ENCODE data around the gene HIPK4.

Gene HIPK4

DNA sequence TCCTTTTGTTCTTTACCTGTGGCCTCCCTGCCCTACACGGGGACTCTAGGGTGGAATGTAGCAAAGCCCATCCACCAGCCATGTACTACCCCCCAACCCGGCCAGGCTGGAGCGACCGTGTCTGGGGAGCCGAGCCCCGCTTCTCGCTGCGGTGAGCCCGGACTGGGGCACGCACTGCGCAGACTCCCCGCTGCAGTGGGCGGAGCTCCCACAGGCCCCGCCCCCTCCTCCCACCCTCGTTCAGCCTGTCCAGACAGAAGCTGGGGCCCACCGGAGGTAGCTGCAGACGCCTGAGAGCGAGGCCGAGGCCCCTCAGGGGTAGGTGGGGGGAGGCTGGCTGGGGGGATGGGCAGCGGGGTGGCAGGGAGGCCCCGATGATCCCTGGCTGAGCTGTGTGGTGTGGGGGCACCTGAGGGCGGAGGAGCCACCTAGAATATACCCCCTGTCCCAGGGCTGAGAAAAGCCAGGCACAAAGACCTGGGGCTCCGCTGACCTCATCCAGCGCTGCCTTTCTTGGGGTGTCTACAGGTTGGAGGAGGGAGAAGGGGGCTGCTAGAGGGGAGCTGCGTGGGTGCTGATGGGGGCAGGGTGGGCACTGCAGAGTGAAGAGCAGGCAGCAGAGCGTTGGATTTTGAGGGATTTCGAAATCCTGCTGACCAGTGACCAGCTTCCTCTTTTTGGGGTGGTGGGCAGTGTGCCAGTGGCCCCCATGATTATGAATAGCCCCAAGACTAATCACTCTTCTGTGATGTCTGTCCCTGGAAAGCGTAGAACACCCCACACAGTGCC lies 24.2 kb downstream of the HIPK4 start:
- peak; percentile 91 to 95 (median 94) for DNase-seq

DNA sequence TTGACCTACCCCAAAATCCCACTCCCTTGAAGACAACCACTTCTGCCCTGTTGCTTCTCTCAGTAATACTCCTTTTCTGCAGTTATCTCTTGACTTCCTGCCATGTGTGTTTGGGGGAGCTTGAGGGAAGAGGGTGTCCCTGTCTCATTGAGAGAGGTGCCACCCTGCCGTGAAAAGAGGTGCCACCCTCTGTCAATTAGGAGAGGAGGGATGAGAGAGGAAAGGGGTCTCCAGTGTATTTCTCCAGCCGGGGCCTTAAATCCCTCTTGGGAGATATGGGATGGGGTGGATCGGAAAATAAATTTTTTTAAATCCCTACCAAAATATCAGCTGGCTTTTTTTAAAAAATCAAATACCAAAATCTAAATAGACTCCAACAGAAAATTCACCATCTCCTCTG lies 25.0 kb downstream of the HIPK4 start:
- DNase-seq = no peak

DNA sequence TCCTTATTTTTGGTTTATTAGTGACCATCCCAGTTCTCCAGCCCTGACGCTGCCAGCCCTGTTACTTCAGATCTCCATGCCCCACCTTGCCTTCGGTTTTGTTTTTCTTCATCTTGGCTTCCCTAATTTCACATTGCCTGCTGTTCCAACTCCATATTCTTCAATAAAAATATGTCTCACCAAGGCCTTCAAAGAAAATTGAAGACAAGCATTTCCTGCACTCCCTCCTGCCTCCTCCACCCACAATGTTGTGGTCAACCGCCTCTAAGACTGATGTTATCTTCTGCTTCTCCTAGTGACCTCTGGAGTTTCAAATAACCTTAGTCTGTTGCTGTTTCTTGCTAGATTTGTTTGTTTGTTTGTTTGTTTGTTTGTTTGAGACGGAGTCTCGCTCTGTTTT lies 26.9 kb downstream of the HIPK4 start:
- peak; percentile 69 to 82 (median 76) for DNase-seq

DNA sequence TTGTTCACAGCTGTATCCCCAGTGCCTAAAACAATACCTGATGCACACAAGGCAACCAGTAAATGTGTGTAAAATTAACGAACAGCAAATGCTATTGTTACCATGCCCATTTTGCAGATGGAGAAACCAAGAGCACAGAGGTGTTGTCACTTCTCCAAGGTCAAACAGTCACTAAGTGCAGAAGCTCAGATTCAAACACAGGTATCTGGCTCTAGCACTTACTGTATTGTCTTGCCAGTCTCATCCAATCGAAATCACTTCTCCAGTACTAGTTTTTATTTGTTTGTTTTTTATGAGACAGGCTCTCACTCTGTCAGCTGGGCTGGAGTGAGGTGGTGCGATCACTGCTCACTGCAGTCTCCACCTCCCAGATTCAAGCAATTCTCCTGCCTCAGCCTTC lies 27.8 kb downstream of the HIPK4 start:
- DNase-seq = no peak

DNA sequence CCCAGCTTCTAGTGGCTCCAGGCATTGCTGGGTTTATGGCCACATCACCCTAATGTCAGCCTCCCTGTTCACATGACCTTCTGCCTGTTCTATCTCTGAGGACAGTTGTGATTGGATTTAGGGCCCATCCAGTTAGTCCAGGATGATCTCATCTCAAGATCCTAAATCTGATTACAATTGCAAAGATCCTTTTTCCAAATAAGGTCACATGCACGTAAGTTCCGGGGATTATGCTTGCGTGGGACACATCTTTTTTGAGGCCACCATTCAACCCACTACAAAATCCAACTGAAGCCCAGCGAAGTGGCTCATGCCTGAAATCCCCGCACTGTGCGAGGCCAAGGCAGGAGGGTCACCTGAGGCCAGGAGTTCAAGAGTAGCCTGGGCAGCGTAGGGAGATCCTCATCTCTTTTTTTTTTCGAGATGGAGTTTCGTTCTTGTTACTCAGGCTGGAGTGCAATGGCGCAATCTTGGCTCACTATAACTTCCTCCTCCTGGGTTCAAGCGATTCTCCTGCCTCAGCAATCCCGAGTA lies 29.2 kb downstream of the HIPK4 start:
- DNase-seq = peak; percentile 79 to 91 (median 86)

DNA sequence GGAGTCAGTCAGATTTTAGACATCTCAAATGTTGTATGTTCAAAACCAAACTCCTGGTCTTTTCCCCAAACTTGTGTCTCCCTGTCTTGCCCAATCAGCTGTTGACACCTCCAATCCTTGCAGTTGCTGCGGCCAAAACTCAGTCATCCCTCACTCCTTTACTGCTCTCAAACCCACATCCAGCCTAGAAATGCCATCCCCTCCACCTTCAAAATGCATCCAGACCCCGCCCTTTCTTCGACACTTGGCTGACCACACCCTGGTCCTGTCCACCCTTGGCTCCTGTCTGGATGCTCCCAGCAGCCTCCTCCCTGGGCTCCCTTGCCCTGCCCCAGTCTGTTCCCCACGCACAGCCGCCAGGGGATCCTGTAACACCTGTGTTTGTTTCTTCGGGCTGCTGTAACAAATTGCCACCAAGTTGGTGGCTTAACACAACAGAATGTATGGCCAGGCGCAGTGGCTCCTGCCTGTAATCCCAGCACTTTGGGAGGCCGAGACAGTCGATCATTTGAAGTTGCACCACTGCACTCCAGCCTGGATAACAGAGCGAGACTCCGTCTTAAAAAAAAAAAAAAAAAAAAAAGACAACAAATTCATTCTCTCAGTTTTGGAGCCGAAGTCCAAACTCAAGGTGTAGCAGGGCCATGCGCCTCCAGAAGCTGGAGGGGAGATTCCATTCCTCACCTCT lies 29.8 kb downstream of the HIPK4 start:
- DNase-seq = no peak

DNA sequence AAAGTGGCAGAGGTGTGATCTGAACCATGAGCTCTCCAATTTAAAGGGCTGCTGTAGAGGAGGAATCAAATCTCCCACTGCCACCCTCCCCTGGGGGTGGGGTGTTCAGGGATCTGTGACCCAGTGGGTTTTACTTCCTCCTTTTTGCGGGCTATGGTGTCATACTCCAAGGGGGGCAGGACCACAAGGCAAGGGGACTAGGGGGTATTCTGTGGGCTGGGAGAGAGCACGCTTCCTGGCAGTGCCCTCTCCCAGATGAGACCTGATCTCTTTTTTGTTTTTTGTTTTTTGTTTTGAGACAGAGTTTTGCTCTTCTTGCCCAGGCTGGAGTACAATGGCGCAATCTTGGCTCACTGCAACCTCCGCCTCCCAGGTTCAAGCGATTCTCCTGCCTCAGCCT lies 31.2 kb downstream of the HIPK4 start:
- DNase-seq = peak; percentile 85 to 93 (median 89)

DNA sequence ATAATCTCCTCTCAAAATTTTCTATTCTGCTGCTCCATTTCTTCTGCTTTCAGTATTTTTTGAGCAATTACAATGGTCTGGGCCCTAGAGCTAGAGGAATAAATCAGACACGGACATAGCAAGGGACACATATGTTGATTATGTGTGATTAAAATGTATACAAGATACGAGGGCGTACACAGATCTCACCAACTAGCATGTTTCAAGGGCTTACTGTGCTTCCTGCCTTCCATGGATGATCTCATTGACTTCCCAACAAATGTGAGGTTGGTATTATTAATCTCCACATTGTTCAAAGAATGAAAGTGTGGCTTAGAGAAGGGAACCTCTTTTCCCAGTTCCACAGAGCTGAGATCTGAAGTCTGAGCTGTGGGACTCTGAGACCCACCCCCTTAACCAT lies 32.3 kb downstream of the HIPK4 start:
- no peak for DNase-seq

DNA sequence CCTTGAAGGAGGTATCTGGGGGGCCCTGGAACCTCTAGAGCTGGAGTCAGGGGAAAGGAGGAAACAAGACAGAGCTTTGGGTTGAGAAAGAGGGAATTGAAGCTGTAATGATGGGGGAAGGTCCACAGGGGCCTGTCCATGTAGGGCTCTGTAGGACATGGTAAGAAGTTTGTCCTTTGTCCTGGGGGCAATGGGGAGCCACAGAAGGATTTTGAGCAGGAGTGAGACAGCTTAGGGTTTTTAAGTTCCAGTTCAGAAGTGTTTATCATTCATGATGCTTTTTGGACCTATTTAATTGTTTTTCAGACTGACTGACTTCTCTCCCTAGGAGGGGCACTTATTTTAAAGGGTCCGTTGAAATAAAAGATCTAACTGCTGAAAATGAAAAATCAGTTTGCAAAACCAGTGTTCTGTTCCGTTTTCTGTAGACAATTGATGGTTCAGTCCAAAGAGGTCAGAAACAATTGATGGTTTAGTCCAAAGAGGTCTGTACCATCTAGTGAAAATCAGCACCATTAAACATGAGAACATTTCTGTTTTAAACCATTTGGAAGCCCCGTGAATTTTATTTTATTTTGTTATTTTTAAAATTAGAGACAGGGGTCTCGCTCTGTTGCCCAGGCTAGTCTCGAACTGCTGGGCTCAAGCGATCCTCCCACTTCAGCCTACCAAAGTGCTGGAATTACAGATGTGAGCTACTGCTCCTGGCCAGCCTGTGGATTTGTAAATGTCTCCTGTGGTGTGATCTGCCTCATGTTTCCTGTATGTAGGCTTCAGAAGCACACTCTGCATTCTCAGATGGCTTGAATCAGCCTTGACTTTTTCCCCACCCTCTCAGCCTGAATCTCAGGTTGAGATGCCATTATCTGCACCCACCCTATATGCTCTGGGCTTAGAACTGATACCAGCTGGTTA lies 33.0 kb downstream of the HIPK4 start:
- DNase-seq = peak in 2 of 4 experiments; percentile 38 to 41

DNA sequence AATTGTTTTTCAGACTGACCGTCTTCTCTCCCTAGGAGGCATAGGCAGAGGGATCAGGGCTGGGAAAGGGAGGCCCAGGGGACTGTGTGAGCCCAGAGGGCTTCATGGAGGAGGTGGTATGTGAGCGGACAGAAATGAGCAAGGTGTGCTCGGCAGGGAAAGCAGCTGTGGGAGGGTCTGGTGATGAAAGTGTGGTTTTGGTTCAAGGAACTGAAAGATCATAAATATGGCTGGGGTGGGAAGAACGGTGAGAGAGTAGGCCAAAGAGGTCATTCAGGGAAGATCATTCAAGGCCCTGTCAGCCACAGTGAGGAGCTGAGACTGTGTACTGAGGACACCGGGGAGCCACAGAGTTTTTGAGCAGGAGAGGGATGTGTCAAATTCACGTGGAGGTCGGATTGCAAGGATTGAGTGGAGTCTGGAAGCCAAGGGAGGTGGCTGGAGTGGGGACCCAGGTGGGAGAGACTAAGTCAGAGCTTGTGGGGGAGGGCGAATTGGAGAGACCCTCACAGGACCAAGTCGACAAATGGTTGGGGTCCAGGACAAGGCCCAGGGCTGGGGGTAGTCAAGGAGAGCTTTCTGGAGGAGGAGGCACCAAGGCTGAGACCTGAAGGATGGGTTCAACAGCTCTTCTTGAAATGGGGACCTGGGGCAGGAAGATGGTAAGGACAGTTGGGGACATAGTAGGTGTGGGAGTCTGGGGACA lies 33.9 kb downstream of the HIPK4 start:
- DNase-seq = no peak

DNA sequence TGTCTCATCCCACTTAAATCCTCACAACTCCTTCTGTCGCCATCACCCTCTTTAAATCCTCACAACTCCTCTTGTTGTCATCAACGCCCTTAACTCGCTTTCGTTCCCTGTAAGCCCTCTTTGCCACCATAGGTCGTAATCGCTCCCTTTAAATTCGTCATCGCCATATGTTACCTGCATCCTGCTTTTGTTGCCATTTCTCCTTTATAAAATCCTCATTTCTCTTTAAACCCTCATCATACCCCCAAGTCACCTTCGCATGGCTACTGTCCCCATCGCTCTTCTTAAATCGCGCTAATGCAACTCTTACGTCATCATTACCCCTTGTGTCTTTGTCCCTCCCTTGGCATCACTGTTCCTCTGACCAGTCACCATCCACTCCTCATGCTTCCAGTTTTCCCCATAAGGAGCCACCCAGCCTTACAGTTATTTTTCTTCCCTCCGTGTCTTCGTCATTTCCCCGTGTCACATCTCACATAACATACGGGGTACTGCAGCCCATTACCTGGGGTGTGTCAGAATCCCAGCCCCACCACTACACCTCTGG lies 40.9 kb downstream of the HIPK4 start:
- DNase-seq = peak; percentile 31 to 68 (median 49)

DNA sequence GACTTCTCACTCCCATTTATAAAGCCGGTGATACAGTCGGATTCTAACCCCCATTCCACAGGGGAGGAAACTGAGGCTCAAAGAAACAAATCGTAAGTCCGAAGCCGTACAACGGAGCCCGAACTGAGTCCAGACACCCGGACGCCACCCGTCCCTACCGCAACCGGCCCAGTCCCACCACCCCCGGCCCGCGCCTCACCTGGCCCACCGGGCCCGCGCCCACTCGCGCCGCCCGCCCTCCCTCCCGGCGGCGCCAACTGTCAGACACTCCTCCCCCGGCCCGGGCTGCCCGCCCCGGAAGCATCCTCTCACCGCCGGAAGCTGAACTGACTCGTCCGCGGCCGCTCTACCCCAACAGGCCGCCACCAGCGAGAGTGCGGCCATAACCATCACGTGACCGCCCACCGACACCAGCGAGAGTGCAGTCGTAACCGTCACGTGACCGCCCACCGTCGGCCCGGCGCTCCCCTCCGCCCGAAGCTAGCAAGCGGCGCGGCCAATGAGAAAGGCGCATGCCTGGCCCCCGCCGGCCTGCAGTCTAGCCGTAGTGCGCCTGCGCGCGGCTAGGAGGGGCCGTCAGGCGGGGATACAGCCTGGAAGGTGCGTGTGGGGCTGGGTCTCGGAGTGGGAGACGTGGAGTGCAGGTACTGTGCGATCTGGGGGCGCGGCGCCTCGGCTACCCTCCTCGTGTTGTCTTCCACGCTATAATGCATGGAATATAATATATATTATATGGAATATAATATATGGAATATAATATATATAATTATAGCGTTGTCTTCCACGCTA lies 41.7 kb downstream of the HIPK4 start, which contains the start of the genes C19orf47 and PLD3:
Gene C19orf47 (minus strand): TSS at position 273 of the 789 bp plus-strand sequence. CDS start 6,540 bp downstream, outside the sequence.
Gene PLD3 (plus strand): TSS at position 571 of the 789 bp plus-strand sequence. CDS start 17,789 bp downstream, outside the sequence.
- DNase-seq = peak; percentile 99 to 100 (median 100)

DNA sequence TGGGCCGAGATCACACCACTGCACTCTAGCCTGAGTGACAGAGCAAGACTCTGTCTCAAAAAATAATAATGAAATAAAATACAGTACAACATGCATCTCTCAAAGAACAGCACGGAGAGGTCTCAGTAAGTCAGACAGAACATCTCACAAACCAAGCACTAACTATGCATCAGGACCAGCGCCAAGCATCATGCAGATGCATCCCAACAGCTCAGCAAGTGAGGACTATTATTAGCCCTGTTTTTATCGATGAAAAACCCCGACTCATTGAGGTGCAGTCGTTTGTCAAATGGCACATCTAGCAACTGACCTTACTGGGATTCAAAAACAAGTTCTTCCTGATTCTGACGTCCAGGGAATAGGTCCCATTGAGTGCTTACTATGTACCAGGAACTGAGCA lies 45.6 kb downstream of the HIPK4 start:
- DNase-seq = no peak

DNA sequence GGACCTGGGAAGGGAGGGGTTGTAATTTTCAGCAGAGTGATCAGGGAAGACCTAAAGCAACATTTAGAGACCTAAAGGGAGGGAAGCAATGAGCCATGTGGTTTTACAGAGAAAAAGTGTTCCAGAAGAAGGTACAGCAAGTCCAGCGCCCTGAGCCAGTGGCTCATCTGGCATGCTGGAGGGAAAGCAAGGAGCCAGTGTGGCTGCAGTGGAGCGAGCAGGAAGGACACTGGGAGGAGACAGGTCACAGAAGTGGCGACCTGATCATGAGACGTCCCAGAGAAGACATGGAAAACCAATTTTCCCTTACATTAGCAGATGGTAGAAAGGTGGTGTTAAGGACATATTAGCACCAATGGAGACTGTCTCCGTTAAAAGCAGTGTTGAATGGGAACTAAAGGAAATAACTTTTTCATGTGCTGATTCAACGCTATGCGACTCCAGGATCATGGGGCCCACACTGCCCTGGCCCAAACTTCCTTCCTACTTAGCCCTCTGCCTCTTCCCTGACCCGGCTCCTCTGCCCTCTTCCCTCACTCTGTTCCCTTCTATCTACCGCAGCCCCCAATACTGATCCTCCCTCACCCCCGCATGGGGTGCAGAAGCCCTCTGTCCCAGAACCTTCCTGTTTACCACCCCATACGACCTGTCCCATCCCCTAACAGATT lies 47.2 kb downstream of the HIPK4 start:
- DNase-seq = peak in 3 of 4 experiments; percentile 18 to 36 (median 19)

DNA sequence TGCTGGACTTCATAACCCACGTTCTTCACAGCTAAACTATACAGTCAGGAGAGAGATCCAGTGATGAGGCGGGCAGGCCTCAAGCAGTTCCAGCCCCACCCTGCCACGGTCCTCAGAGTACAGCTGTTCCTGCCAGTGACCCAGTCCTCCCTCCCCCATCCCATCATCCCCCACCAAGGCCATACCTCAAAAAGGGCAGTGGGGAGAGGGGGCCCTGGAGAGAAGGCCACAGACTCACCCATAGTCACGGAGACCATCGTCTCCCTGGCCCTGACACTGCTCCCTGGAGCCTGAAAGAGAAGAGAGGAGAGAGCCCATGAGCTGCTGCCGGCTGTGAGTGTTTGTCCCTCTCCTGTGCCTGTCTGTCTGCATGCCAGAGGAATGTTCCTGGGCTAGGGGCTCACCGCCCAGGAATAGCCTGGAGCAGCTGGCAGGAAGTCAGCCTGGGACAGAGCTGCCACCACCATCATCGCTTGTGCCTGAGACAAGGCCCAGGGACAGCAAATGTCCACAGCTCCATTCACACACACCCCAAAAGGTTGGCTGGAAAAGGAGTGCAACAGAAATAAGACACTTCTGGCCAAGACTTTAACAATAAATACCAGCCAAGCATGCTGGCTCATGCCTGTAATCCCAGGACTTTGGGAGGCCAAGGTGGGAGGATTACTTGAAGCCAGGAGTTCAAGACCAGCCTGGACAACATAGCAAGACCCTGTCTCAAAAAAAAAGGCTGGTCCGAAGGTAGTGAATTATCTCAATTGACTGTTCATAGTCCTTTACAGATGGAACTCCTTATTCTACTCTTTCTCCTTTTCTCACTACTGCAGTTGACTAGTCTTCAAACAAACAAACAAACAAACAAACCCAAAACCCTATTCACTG lies 48.1 kb downstream of the HIPK4 start:
- DNase-seq = no peak

DNA sequence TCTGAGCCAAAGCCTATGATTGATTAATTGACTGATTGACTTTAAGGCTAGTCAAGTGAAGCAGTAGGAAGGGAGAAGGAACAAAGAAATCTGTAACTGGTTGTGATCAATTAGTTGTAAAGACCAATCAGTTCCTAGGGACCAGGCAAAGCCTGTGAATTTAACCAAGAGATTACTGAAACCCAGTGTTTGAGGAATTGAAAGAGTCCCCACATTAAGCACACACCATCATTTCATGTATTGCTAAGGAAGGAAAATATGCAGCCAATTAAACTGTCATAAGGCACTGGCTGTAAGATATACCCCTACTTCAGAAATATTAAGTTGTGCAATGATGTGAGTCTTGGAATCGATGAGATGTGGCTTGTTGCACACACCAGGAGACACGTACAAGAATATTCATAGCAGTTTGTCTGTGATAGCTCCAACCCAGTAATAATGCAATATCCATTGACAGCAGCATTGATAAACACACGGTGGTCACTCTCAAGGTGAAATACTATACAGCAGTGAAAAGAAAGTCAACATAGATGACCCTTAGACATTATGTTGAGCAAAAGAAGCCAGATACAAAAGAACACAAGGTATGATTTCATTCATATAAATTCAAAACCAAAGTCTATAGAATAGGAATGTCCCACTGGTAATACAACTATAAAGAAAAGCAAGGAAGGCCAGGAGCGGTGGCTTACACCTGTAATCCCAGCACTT lies 50.8 kb downstream of the HIPK4 start:
- no peak for DNase-seq

DNA sequence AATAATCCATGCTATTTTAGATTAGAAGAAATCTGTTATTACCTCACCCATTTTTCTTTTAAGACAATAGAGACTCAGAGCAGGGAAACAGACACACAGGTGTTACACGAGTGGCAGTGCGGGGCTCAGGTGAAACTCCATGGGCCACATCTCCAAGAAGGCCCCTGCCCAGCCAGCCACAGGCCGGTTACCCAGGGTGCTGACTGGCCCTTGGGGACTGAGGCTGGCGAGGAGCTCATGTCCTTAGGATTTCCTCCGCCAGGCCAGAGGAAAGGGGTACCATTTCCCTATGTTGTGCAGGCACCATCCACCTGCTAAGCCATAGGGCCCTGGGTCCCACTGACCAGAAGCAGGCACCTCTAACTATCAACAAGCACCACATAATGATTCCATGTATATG lies 52.4 kb downstream of the HIPK4 start:
- DNase-seq = no peak

DNA sequence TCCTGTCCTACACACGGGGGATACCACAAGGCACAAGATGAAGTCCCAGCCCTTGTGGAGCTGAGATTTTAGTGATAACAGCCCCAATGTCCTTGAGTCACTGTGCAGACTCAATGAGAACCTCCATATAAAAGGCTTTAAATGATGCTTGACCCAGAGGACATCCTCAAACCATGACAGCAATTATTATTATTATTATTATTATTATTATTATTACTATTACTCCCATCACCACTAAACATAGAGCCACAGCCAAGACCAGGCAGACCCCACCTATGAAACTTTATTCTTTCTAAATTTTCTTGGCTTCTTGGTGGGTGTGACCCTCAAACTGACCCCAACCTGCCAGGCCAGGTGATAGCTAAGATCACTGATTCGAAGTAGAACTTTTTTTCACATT lies 52.9 kb downstream of the HIPK4 start:
- DNase-seq = no peak

DNA sequence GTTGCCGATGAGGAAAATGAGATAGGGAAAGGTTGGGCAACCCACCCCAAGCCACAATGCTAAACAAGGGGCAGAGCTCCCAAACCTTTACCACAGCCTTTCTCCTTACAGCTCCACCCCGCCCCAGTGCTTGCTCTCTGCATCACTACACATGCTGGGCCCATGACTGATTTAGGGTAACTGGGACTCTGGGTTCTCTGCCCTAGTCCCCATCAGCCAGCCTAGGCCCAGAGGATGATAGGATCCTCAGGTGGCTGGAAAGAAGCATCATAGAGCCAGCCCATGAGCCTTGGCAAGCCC lies 53.4 kb downstream of the HIPK4 start:
- DNase-seq = no peak

All from suppressor macrophage (primary cell).